T-helper 22 cell (primary cell): Measurements from ENCODE around the gene ASTN1.

ENCODE experiments used
- DNase-seq: peaks from one replicate; pipeline ENCODE4 v3.0.0-alpha.2; 2020; ENCODE audit warnings: low read depth

ASTN1 gene

DNA sequence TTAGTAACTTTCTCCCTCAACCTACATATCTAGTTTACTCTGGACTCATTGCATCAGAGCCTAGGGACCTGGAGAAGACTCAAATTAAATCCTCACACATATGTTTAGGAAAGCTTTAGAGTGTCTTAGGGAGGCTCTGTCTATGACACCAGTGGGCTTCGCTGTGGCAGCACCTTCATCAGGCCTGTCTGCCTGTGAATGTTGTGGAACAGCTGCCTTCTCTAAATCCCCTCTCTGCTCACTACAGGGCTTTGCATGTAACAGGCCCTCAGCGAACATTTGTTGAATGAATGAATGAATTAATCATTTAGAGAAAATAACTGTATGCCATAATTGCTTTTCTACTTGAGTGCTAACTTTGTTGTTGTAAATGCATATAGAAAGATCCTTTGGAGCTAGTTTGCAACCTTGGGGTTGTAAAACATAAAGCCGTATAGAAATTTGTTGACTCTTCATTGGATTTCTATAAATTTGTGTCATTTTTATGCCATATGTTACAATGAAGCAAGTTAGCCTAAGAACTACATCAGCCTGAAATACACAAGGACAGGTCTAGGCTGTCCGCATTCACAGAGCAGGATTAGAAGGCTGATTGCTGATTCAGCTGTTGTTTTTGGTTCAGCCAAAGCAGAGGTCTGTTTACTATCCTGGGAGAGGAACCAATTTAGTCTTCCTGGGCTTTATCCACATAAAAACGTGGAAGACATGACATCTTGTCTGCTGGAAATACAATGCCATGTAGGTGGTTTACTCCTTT is 238.0 kb downstream of the ASTN1 start:
- DNase-seq = no peak

DNA sequence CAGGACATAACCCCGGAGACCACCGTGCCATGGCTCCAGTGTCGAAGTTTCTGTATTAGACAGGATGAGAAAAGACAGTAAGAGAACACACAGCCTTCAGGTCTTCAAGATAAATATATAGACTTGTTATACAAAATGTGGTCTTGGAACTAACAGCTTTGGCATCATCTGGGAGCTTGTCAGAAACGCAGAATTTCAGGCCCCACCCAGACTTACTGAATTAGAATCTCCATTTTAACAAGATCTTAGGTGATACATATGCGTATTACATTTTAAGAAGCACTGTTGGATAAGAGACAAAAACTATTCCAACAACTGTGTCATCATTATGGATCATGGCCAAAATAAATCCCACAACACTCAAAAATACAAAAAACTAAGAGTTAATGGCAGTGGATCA is 239.3 kb downstream of the ASTN1 start:
- DNase-seq = no peak

DNA sequence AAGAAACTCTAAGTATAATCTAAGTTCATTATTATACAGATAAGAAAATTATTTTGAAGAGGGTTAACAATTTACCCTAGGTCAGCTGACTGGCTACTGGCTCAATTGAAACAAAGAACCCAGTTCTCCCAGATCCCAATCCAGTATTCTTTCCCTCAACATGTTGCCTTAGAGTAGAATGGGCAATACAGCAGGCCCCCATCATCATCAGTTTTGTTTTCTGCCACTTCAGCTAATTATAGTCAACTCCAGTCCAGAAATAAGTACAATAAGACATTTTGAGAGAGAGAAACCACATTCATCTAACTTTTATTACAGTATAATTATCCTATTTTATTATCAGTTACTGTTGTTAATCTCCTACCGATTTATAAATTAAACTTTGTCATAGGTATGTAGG is 241.2 kb downstream of the ASTN1 start:
- no peak for DNase-seq

DNA sequence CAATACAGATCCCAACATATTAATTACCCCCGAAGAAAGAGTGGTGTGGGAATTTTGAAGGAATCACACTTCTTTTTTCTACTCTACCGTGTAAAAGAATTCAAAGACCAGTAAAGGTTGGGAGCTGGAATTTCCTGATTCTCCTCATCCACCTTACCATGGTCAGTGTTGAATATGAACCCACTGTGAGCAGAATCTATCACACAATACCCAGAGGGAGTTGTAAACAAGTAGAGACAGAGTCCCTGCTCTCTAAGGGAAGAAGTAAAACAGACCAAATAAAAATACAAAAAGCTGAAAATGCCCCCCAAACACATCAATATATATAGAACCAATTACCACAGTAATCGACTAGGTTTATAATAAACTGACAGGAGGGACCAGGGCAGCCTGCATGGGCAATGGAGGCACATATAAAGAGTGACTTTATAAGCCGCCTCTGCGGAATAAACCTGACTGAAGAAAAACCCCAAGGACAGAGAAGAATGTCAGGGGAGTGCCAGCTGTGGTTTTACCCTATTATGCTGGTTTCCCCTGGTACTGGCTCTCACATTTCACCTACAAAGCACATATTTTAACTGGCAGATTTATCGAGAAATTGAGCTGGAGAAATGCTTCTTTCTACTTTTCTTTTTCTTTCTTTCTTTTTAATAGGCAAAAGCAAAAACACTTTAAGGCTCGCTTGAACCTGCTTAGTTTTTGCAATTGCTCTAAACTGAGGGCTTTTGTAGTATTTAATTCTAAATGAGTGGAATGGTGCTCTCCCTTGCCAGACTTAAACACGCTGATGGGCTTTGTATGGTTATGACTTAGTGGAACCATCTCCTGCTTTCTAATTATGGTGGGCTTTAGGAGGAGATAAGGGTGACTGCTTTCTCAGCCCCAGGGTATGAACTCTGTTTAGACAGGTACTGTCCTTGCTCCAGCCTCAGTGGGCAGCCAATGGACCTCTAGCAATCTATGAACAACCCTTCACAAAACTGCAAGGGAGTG is 244.8 kb downstream of the ASTN1 start:
- no peak for DNase-seq

DNA sequence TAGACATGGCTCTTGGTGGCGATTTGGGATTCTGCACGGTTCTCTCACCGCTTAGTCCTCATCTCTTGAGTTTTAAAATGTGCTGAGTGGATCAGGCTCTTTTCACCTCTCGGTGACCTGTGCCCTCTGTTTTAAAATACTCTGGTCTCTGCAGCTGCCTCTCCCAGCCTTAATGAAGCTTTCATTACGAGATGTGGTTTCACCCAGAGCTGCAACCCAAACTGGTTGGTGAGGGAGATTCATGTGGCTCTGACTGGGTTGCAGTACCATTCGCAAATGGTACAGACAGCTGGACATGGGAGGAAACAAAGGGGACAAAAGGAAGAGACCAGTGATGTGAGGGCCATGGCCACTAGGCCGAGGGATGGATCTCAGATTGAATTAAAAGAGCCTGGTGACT is 258.9 kb downstream of the ASTN1 start:
- DNase-seq = no peak

DNA sequence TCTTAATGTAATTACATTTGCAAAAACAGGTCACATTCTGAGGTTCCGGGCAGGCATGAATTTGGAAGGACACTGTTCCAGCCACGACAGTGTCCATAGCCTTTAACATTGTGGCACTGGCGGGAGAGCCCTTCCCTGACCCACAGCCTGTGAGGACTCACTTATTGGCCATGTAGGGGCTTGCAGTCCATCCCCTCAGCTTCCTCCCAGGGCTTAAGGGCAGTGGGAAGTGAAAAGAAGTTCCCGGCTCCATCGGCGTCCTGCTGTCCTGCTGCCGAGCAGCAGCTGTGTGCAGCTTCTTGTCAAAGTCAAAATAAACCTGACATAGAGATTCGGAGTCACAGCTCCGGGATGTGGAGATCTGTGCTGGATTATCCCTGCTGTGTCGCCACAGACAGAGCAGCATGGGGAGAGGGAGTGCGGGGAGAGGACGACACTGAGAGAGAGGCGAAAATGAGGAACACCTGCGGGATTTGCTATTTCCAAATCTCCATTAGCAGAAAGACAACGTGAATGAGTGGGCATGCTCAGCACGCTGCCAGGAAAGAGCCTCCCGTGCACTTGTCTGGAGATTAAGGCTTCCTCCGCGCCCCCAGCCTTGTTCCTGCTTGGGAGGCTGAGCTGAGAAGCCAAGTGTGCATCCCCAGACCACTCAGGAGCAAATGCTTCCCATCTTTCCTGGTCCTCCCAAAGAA is 260.3 kb downstream of the ASTN1 start:
- DNase-seq = no peak

DNA sequence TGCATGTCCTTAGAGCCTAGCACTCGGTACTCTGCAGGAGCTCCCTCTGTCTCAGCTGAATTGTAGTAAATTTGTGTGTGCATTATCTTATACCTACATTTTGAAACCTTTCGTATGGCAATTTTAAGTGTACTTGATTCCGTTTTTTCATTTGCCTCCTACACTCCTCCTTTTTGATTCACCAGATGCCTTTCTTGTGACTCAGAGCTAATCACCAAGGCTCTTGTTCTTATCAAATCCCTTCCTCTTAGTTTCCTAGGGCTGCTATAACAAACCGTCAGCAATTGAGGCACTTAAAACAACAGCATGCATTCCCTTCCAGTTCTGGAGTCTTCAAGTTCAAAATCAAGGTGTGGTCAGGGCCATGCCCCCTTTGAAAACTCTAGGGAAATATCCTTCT is 261.0 kb downstream of the ASTN1 start:
- no peak for DNase-seq

DNA sequence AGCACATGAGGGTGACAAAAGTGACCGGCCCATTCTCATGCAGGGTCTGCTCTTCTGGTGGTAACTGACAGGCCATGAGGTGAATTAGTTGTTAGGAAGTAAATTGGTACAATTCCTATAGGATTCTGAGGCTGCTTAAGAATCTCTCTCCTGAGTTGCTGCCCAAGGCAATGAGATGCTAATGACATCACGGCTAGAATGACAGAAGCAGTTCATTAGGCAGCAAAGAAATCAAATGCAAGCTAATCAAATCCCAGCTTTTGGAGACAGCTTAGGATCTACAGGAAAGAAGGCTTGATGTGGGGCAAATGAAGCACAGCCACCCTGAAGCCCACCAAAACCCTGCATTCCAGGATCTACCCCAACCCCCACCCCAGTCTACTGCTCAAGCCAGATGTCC is 265.2 kb downstream of the ASTN1 start:
- no peak for DNase-seq

DNA sequence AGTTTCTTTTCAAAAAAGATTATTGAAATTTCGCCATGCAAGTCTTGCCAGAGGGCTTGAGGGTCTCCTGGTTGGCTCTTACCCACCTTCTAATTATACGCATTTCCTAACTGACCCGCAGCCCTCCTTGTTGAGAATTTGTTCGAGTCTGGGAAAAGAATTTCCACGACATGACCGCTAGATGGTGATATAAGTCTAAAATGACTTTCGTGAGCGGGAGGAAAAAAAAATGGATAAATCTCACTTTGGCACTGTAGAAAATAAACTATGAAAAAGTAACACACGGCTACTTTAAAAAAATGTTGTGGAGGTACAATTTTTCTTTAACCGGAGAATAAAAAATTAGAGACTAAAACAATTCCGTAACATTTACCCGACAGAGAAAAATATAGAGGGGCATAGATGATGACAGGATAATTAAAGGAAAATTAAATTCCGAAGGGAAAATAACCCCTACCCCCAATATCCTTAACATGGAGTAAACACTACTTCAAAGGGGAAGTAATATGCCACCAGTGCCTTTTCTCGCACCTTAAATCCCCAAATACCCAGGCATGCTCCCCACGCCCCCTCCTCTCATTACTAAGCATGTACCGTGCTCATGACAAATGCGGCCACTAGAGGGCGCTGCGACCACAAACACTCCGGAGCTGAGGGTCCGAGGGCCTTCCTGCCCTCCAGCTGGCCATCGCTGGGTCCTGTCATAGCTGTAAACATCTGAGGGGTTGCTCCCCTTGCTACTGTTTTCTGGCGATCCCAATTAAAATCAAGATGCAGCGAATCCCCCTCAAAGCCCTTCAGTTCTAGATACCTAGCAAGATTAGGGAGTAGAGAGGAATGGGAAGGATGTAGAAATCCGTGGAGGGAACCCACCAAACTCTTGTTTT is 266.9 kb downstream of the ASTN1 start:
- DNase-seq = no peak

DNA sequence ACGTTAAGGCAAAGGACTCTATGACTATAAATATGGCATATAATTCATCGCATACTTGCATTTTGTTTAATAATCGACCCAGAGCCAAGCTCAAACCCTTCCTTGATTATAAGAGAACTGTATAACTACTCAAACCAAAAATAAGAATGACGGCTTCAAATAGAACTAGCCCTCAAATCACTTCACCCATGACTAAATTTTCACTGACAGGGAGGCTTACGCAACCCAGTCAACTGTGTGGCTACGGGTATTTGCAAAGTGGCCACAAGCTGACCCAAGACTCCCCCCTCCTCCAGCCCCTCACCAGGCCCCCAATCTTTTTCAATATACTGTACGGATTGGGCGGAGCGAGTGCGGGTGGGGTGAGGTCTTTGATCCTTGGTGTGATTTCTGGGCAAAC is 268.3 kb downstream of the ASTN1 start:
- DNase-seq = no peak

DNA sequence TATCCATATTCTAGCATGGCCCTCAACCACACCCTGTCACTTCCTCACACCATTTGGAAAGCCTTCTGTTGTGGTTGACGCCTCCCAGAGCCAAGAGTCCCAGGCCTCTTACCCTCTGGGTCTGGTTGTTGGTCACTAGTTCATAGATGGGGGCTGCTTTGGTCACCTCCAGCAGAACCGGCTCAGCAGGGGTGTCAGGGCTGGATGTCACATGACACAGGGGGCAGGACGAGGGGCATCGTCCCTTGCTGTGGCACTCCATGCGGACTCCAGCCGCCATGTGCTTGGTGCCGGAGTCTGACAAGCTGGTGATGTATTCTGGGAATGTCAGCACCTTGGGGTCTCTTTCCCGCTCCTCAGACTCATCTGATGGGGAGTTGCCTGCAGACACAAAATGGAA is 270.1 kb downstream of the ASTN1 start:
- DNase-seq = no peak

DNA sequence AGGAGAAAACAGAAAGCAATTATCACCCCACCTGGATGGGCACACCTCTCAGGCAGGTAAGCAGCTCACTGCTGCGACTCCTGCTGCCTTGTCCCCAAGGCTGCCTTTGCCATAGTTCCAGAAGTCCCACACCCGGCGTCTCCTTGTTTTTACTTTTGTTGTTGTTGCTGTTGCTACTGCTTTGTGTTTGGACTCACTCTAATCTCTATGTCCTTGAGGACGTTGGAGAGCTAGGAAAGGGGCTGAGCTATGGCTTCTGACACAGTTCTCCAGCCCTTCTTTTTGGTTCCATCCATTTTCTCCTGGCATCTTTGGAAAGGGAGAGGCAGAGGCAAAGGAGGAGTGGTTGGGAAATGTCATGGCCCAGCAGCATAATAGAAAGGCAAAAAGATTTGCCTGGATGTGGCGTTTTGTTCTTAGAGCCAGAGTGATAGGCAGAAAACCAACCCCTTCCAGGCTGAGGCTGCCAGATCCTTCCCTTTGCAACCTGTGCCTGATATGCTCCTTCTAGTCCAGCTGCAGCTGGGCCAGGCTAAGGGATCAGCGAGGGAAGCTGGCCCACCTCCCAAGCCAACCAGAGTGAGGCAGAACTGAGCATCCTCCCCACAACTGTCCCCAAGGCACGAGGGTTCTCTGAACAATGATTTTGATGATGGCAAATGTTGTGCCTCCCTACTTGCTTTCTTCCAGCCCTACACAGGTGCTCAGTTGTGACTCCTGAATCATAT is 270.7 kb downstream of the ASTN1 start:
- DNase-seq = no peak

DNA sequence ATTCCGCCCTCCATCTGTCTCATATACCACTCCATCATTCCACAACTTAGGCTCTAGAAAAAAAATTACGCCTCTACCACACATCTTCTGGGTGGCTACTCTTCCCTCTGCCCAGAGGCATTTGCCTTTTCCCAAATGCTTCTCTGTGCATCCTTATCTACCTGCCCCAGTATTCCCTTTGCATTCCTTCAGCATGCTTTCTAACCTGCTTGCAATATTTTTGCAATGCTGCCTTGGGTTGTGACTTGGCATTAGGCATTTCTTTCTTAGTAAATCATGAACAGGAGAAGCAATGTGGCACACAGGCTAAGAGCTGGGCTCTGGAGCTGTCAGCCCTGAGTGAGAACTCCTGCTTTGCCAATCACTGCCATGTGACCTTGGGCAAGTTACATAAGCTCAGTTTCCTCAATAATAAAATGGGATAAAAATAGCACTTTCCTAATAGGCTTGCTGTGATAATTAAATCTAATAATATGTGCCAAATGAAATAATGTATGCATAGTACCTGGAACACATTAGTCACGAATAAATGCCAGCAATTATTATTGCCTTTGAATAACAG is 276.0 kb downstream of the ASTN1 start:
- no peak for DNase-seq

DNA sequence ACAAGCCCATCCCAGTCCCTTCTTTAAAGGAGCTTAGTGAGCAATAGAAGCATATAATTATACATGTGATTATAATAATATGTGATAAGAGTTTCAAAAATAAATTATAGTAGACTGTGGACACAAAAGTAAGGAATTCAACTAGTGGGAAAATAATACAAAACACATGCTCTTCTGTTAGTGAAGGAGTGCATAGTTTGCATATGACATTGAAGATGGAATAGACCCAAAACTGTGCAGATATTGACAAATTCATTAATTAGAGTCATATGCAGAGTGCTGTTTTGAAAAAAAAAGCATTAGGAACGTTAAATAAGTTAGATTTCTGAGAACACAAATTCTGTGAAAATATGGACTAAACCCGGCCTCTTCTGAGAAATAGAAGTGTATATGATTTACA is 278.8 kb downstream of the ASTN1 start:
- no peak for DNase-seq

DNA sequence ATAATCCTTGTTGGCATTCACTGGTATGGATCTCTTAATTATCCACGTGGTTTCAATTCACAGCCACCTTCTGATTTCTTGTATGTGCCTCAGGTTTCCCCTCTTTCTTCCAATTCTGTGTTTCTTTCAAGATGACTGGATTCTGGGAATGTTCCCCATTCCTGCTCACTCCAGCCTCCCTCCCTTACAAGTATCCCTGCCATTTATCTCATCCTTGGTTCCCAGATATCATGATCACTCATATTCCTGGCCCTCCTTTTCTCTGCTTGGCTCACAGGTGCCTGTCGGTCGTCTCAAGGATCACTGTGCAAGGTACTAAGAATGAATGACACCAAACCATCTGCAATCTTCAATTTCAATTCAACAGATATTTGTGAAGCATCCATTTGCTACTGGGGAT is 279.2 kb downstream of the ASTN1 start:
- DNase-seq = no peak

DNA sequence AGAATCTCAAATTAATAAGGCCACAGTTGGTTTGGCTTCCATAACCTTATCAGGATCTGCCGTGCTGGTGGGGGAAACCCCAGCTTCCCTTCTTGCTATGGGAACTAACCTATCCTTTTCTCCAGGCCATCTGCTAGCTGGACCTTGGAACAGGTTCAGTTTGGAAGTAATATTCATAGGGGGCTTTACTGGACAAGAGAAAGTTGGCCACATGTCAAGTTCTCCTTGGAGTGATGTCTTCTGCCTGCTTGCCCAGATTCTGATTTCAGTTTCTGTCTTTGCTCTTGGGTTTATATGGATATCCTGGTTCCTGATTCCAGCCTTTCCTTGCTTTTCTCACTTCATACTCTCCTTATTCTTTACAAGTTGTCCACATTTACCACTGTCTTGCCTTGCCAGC is 279.6 kb downstream of the ASTN1 start:
- no peak for DNase-seq

DNA sequence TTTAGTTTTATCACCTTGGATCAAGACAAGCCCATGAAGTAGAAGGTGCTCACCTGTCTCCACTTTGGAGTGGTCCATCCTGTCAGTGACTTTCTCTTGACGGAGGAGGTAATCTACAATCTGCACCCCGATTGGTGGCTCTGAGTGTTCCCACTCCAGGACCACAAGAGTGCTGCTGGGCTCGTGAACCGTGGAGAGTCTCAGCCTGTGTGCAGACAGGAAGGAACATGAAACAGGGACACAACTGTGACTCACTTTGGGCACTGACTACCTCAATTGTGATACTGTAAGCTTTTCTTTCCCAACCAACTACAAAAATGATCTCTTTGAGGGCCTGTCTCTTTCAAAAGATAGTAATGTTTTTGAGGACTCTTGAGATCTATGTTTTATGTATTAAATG is 280.2 kb downstream of the ASTN1 start:
- no peak for DNase-seq

DNA sequence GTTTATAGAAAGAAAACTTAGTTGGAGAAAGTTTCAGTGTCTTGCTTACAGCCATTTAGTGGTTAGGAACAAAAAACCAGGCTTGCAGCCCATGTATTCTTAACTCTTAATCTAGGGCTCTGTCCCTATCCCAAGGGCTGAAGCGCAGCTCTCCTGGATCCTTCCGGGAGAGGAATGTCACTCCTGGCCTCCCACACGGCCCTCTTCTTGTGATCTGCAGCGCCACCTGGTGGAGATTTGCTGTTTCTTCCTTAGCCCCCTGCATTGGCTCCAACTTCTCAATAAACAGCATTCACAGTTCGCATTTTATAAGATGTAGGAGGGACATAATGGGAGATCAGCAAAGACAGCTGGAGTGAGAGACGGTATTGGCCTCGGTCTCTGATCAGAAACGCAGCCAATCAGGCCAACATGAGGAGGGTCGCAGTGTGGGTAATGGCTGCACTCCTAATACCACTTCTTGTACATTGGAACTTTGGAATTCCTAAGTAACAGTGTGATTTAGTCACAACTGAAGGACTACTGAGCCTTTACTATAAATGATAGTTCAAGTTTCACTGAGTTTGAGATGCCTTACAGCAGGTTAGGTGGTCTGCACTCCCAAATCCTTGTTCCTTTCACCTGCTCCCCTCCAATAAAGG is 283.4 kb downstream of the ASTN1 start:
- DNase-seq = no peak

DNA sequence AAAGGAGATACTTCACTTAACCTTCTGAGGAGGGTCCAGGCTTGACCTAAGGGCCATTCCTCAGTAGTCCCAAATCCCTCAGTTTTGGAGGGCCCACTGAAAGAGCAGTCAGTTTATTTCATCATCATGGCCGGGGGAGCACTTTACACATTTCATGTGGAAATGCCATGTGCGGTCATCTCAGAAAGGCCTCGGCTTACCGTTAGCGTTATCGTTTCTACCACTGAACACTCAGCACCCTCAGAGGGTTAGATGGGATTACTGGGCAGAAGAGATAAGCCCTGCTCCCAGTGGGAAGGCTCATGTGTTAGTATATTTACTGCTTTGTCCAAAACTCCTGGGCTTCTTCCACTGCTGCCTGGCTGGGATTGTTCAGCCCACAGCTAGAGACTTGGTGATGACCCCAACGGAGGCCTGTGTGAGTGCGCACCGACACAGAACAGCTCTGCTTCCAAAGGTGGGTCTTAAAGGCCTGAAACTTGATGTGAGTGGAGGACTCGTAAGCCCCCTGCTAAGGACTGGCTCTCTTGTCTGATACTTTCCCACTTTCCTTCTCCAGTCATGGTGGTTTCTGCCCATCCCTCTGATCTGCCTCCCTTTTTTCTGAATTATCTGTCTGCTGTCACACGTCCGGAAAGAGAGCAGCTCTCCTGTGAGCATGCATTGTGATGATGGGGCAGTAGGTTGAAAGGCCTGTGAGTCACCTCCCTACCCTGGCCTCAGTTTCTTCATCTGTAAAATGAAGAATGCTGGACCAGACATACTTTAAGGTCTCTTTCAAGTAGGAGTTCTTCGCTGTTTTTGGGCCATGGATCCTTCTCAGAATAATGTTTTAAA is 284.5 kb downstream of the ASTN1 start:
- no peak for DNase-seq
